ENCODE data around the gene TTLL11. TPM values are rescaled to one million over a fixed set of nuclear protein-coding genes. Genes with fewer than 3 reads are reported as not detected.

Gene TTLL11
- total and polyA plus RNA-seq, 4 donors: 3.6 to 7.8 (median 5.9) TPM

- Histone ChIP-seq H3K27ac (ENCODE audit: low read depth in 1 of 2, low read length in 1 of 2) (no peak overlapping the region), H3K36me3 (ENCODE audit: control insufficient read depth in 4 of 4, insufficient read depth in 4 of 4, low read length in 4 of 4) (peaks cover 0 to 3% (median 1%) of the 10 kb centered on the region in 4 donors), H3K4me1 (ENCODE audit: control insufficient read depth in 5 of 5, insufficient read depth in 5 of 5, low read length in 5 of 5) (peaks cover 0 to 4% (median 0%) of the 10 kb centered on the region in 5 donors), H3K4me3 (no peak overlapping the region), H3K9me3 (ENCODE audit: control insufficient read depth in 4 of 4, insufficient read depth in 3 of 4, low read length in 3 of 4) (no peaks in the 10 kb centered on the region), H3K27me3 (ENCODE audit: control insufficient read depth in 3 of 3, insufficient read depth in 3 of 3, low read length in 2 of 3) (no peaks in the 10 kb centered on the region), H3K9ac (ENCODE audit: insufficient read depth in 1 of 2, low read length in 2 of 2) (no peak overlapping the region)
- no peak for ATAC-seq (ENCODE audit: insufficient read depth, low FRiP score)
- TF ChIP-seq, protein P1, sequence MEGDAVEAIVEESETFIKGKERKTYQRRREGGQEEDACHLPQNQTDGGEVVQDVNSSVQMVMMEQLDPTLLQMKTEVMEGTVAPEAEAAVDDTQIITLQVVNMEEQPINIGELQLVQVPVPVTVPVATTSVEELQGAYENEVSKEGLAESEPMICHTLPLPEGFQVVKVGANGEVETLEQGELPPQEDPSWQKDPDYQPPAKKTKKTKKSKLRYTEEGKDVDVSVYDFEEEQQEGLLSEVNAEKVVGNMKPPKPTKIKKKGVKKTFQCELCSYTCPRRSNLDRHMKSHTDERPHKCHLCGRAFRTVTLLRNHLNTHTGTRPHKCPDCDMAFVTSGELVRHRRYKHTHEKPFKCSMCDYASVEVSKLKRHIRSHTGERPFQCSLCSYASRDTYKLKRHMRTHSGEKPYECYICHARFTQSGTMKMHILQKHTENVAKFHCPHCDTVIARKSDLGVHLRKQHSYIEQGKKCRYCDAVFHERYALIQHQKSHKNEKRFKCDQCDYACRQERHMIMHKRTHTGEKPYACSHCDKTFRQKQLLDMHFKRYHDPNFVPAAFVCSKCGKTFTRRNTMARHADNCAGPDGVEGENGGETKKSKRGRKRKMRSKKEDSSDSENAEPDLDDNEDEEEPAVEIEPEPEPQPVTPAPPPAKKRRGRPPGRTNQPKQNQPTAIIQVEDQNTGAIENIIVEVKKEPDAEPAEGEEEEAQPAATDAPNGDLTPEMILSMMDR (IDR thresholded peaks at IDR 0.05; ENCODE audit: control extremely low read depth, extremely low read depth): no peak
- 69 to 85% methylated on average over 3 of the region's 3 CpGs for WGBS, 2 donors
- no peak for DNase-seq
Measured at GRCh38 chr9:122032346-122032745, 60.8 kb downstream of the TTLL11 start.

DNA sequence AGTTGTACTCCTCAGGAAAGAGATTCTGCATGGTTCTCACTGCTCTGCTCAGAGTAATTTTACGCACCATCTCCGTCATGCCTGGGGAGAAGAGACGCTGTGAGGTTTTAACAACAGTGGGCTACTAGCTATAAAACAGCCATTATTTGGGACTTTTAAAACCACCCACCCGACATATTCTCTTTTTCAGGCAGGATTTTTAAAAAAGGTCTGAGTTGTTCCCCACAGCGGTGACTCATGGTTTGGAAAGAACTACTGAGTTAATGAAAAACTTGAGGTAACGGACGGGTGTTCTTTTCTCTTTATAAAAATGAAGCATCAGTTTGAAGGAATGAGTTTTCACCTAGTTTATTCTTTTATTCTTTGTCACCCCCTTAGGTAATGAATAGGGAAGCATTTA, 61.3 kb downstream of the TTLL11 start:
- 93 to 96% methylated on average over 7 of the region's 7 CpGs for WGBS, 2 donors
- Histone ChIP-seq H3K9ac (ENCODE audit: insufficient read depth in 1 of 2, low read length in 2 of 2) (no peak overlapping the region), H3K9me3 (ENCODE audit: control insufficient read depth in 4 of 4, insufficient read depth in 3 of 4, low read length in 3 of 4) (no peaks in the 10 kb centered on the region), H3K4me1 (ENCODE audit: control insufficient read depth in 5 of 5, insufficient read depth in 5 of 5, low read length in 5 of 5) (peaks cover 0 to 4% (median 0%) of the 10 kb centered on the region in 5 donors), H3K4me3 (no peak overlapping the region), H3K27me3 (ENCODE audit: control insufficient read depth in 3 of 3, insufficient read depth in 3 of 3, low read length in 2 of 3) (no peaks in the 10 kb centered on the region), H3K36me3 (ENCODE audit: control insufficient read depth in 4 of 4, insufficient read depth in 4 of 4, low read length in 4 of 4) (peaks cover 0 to 3% (median 1%) of the 10 kb centered on the region in 4 donors), H3K27ac (ENCODE audit: low read depth in 1 of 2, low read length in 1 of 2) (no peak overlapping the region)
- TF ChIP-seq, protein P1 (IDR thresholded peaks at IDR 0.05; ENCODE audit: control extremely low read depth, extremely low read depth): no peak
- ATAC-seq (ENCODE audit: insufficient read depth, low FRiP score) (no peak), DNase-seq (no peak)

DNA sequence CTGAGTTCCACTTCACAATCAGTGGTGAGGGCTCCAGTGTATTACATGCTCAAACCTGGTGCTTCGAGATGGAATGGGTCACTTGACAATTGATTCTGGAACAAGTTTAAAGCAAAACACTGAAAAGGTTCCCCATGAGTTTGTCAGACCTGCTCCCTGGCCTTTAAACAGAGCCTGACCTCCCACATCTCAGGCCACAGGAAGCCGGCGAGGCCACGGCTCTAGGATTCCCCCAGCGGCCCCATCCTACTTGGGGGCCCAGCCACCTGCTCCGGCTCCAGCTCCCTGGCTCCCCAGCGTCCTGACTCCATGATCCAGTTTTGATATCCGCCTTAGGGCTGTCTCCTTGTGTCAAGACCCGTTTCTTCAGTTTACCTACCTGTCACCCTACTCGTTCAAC, 62.0 kb downstream of the TTLL11 start:
- H3K4me1 ChIP-seq (ENCODE audit: control insufficient read depth in 5 of 5, insufficient read depth in 5 of 5, low read length in 5 of 5): peaks cover 0 to 4% (median 0%) of the 10 kb centered on the region in 5 donors
- TF ChIP-seq, protein P1 (IDR thresholded peaks at IDR 0.05; ENCODE audit: control extremely low read depth, extremely low read depth): no peak
- no peak overlapping the region for H3K27ac ChIP-seq (ENCODE audit: low read depth in 1 of 2, low read length in 1 of 2)
- DNase-seq (no peak), ATAC-seq (ENCODE audit: insufficient read depth, low FRiP score) (no peak)
- no peaks in the 10 kb centered on the region for H3K27me3 ChIP-seq (ENCODE audit: control insufficient read depth in 3 of 3, insufficient read depth in 3 of 3, low read length in 2 of 3)
- whole genome bisulfite sequencing, 2 donors: 87 to 93% methylated on average over 10 of the region's 10 CpGs
- H3K4me3 ChIP-seq: no peak overlapping the region
- no peaks in the 10 kb centered on the region for H3K9me3 ChIP-seq (ENCODE audit: control insufficient read depth in 4 of 4, insufficient read depth in 3 of 4, low read length in 3 of 4)
- H3K9ac ChIP-seq (ENCODE audit: insufficient read depth in 1 of 2, low read length in 2 of 2): no peak overlapping the region
- peaks cover 0 to 3% (median 1%) of the 10 kb centered on the region in 4 donors for H3K36me3 ChIP-seq (ENCODE audit: control insufficient read depth in 4 of 4, insufficient read depth in 4 of 4, low read length in 4 of 4)

DNA sequence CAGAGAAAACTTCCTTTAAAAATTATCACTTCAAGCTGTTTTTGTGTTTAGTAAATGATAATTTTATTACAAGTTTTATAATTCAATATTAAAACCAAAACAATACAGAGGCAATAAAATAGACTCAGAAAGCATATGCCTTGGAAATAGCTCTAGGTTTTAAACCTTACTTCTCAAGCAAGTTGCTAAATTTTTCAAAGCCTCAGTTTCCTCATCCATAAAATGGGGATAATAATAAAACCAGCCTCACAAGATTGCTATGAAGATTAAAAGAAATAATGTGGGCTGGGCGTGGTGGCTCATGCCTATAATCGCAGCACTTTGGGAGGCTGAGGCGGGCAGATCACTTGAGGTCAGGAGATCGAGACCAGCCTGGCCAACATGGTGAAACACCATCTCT, 62.8 kb downstream of the TTLL11 start:
- Histone ChIP-seq H3K4me1 (ENCODE audit: control insufficient read depth in 5 of 5, insufficient read depth in 5 of 5, low read length in 5 of 5) (peaks cover 0 to 4% (median 0%) of the 10 kb centered on the region in 5 donors), H3K27ac (ENCODE audit: low read depth in 1 of 2, low read length in 1 of 2) (no peak overlapping the region), H3K4me3 (no peak overlapping the region), H3K9me3 (ENCODE audit: control insufficient read depth in 4 of 4, insufficient read depth in 3 of 4, low read length in 3 of 4) (no peaks in the 10 kb centered on the region), H3K36me3 (ENCODE audit: control insufficient read depth in 4 of 4, insufficient read depth in 4 of 4, low read length in 4 of 4) (peaks cover 0 to 3% (median 1%) of the 10 kb centered on the region in 4 donors), H3K9ac (ENCODE audit: insufficient read depth in 1 of 2, low read length in 2 of 2) (no peak overlapping the region), H3K27me3 (ENCODE audit: control insufficient read depth in 3 of 3, insufficient read depth in 3 of 3, low read length in 2 of 3) (no peaks in the 10 kb centered on the region)
- DNase-seq (no peak), ATAC-seq (ENCODE audit: insufficient read depth, low FRiP score) (no peak)
- TF ChIP-seq, protein P1 (IDR thresholded peaks at IDR 0.05; ENCODE audit: control extremely low read depth, extremely low read depth): no peak
- WGBS, 2 donors: 97 to 100% methylated on average over 4 of the region's 4 CpGs
